Smooth muscle cell (in vitro differentiated cells): ENCODE measurements around the gene MAP2. TPM values are rescaled to one million over a fixed set of nuclear protein-coding genes. Genes with fewer than 3 reads are reported as not detected.

Experiments used
- DNase-seq: peaks from one replicate; lab custom pipeline; 2025; ENCODE audit not compliant: unreplicated experiment; lab: John Stamatoyannopoulos, UW
- H2AFZ ChIP-seq: fragments of 200-600 bp; sonication (generic); 2 replicates; pipeline ENCODE4 v1.6.0; 2016; ENCODE audit warnings: antibody characterized with exemption, low read depth, mild to moderate bottlenecking
- H3F3A ChIP-seq: fragments of 200-600 bp; sonication (generic); 2 replicates; pipeline ENCODE4 v1.6.0; 2017; ENCODE audit warnings: antibody characterized with exemption, low read depth
- H3K27ac ChIP-seq: fragments of 200-600 bp; sonication (generic); 2 replicates; pipeline ENCODE4 v1.5.1; 2016; ENCODE audit warnings: low read depth, mild to moderate bottlenecking
- H3K27me3 ChIP-seq: fragments of 200-600 bp; sonication (generic); 2 replicates; pipeline ENCODE4 v1.6.1; 2016; ENCODE audit warnings: low read depth, mild to moderate bottlenecking
- H3K36me3 ChIP-seq: fragments of 200-600 bp; sonication (generic); 2 replicates; pipeline ENCODE4 v1.5.1; 2016; ENCODE audit warnings: low read depth
- H3K4me1 ChIP-seq: fragments of 200-600 bp; sonication (generic); 2 replicates; pipeline ENCODE4 v1.5.1; 2016; ENCODE audit warnings: low read depth
- H3K4me2 ChIP-seq: fragments of 200-600 bp; sonication (generic); 2 replicates; pipeline ENCODE4 v1.6.0; 2016; ENCODE audit warnings: mild to moderate bottlenecking
- H3K4me3 ChIP-seq: fragments of 200-600 bp; sonication (generic); 2 replicates; pipeline ENCODE4 v1.5.1; 2016; ENCODE audit warnings: mild to moderate bottlenecking
- H3K79me2 ChIP-seq: fragments of 200-600 bp; sonication (generic); 2 replicates; pipeline ENCODE4 v1.6.0; 2016; ENCODE audit warnings: low read depth, mild to moderate bottlenecking
- H3K9ac ChIP-seq: fragments of 200-600 bp; sonication (generic); 2 replicates; pipeline ENCODE4 v1.6.0; 2016; ENCODE audit warnings: low read depth
- H3K9me3 ChIP-seq: fragments of 200-600 bp; sonication (generic); replicated peaks from 2 replicates; pipeline ENCODE4 v1.5.1; 2016; ENCODE audit warnings: low read depth
- H4K20me1 ChIP-seq: fragments of 200-600 bp; sonication (generic); 2 replicates; pipeline ENCODE4 v1.6.0; 2016; ENCODE audit warnings: low read depth
- CTCF ChIP-seq: fragments of 200-600 bp; sonication (generic); IDR thresholded peaks from 2 replicates; pipeline ENCODE4 v1.5.1; 2017; ENCODE audit warnings: borderline replicate concordance, mild to moderate bottlenecking, antibody characterized with exemption; ENCODE audit not compliant: insufficient read depth, poor library complexity, severe bottlenecking
- WGBS: methylation state at CpG from one replicate; pipeline ENCODE4 v1.1.7; 2016; ENCODE audit warnings: low lambda C conversion rate; 5-methylcytosine and 5-hydroxymethylcytosine counted together
- polyA plus RNA-seq: library from polyadenylated mRNA; unstranded; fragments of >200 nt; fragmentation: Nextera tagmentation; extraction: Ambion mirVana; gene quantifications from 2 replicates; pipeline ENCODE4 v1.2.1, GENCODE V29; 2016
- total RNA-seq: library from RNA; depleted of rRNA; stranded (reverse); fragments of >200 nt; gene quantifications from 2 replicates; pipeline ENCODE4 v1.2.3, GENCODE V29; 2014

MAP2 gene
- total and polyA plus RNA-seq, 2 experiments from 2014 or later: 1.8 to 18.7 TPM

DNA sequence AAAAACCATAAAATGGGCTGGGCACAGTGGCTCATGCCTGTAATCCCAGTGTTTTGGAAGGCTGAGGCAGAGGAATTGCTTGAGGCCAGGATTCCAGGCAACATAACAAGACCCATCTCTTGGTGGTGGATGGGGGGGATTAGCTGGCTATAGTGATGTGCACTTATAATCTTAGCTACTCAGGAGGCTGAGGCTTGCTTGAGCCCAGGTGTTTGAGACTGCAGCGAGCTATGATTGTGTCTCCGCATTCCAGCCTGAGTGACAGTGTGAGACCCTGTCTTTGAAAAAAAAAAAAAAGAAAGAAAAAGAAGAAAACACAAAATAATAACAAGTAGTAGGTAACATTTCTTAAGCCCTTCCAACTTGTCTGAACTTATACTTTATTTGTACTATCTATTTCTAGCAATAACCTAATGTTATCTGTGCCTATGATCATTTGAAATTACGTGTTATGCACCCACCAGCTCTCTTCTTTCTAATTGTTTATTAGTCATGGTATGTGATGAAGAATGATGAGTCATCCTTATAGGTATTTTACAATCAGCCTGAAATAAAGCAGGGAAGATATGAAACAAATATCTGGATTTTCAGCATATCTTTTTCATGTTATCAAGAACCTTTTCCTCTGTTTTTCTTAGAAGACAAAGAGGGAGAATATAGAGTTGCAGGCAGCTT is 218.4 kb downstream of the MAP2 start:
- Histone ChIP-seq H3K4me2 (no peak overlapping the region), H3K27me3 (no peaks in the 10 kb centered on the region), H3K4me3 (no peak overlapping the region), H3F3A (no peaks in the 10 kb centered on the region), H3K79me2 (no peaks in the 10 kb centered on the region), H3K4me1 (peaks cover 7% of the 10 kb centered on the region), H3K36me3 (no peaks in the 10 kb centered on the region), H2AFZ (no peak overlapping the region), H3K9ac (no peak overlapping the region), H3K9me3 (no peaks in the 10 kb centered on the region), H4K20me1 (no peaks in the 10 kb centered on the region), H3K27ac (peak overlapping the region; percentile 50)
- no peak for DNase-seq
- TF ChIP-seq CTCF: no peak
- 68% methylated on average over 3 of the region's 3 CpGs for WGBS

DNA sequence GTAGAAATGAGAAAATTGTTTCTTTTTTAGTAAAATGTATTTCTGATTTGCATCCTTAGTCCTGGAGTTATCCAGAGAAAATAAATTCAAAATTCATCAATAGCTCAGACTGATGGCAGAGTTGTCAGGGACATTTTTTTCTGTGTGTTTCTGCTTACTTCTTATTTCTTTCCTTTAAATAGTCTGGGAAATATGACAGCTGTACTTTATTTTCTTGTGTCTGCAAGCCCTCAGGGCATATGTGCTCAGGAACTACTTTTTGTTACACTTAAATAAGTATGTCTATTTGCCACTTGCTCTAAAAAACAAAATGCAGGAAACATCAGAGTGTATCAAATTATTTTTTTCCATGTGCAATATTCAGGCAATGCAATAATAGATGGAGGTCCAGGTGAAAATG is 221.0 kb downstream of the MAP2 start:
- Histone ChIP-seq H2AFZ (no peak overlapping the region), H3K79me2 (no peaks in the 10 kb centered on the region), H3K27ac (no peak overlapping the region), H3K9ac (no peak overlapping the region), H3F3A (no peaks in the 10 kb centered on the region), H3K4me2 (no peak overlapping the region), H3K27me3 (no peaks in the 10 kb centered on the region), H3K9me3 (no peaks in the 10 kb centered on the region), H3K4me1 (peaks cover 7% of the 10 kb centered on the region), H3K36me3 (no peaks in the 10 kb centered on the region), H4K20me1 (no peaks in the 10 kb centered on the region), H3K4me3 (no peak overlapping the region)
- DNase-seq: no peak
- no peak for TF ChIP-seq CTCF

- Histone ChIP-seq H3K27ac (no peak overlapping the region), H3K9me3 (no peaks in the 10 kb centered on the region), H3K27me3 (no peaks in the 10 kb centered on the region), H3K4me2 (no peak overlapping the region), H2AFZ (no peak overlapping the region), H3K9ac (no peak overlapping the region), H3K4me3 (no peak overlapping the region), H3K79me2 (no peaks in the 10 kb centered on the region), H3F3A (no peaks in the 10 kb centered on the region), H3K36me3 (no peaks in the 10 kb centered on the region), H4K20me1 (no peaks in the 10 kb centered on the region), H3K4me1 (peaks cover 12% of the 10 kb centered on the region)
- 87% methylated on average over 3 of the region's 3 CpGs for WGBS
- no peak for DNase-seq
- TF ChIP-seq CTCF: no peak
These were observed 224.9 kb downstream of the MAP2 start for GRCh38 chr2:209648714-209649113.

DNA sequence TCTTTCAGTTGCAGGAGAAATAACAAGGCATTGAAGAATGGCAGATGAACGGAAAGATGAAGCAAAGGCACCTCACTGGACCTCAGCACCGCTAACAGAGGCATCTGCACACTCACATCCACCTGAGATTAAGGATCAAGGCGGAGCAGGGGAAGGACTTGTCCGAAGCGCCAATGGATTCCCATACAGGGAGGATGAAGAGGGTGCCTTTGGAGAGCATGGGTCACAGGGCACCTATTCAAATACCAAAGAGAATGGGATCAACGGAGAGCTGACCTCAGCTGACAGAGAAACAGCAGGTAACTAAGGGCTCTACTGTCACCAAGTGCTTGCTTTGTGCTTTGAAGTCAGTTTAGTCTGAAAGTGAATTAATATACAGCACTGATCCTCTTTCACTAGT is 229.3 kb downstream of the MAP2 start:
- Histone ChIP-seq H3K27ac (no peak overlapping the region), H3F3A (no peaks in the 10 kb centered on the region), H3K4me2 (no peak overlapping the region), H2AFZ (no peak overlapping the region), H3K9me3 (no peaks in the 10 kb centered on the region), H3K9ac (no peak overlapping the region), H4K20me1 (no peaks in the 10 kb centered on the region), H3K4me3 (no peak overlapping the region), H3K79me2 (no peaks in the 10 kb centered on the region), H3K4me1 (peaks cover 20% of the 10 kb centered on the region), H3K27me3 (no peaks in the 10 kb centered on the region), H3K36me3 (no peaks in the 10 kb centered on the region)
- TF ChIP-seq CTCF: no peak
- 84% methylated on average over 6 of the region's 6 CpGs for WGBS
- DNase-seq: no peak
